GM11168 (cell line): Measurements from ENCODE around the gene PPFIA1.
"Not testable (repeated sequence)": the region's sequence is repeated elsewhere in the genome, so short reads cannot be mapped to it uniquely, and the experiment has no call there.

ENCODE experiments used
- in situ Hi-C: fragments of 300-500 bp; cut with MboI; formaldehyde crosslinking; loops from one replicate; pipeline ENCODE4 v1.12.0; 2022; ENCODE audit warnings: low sequenced_read_pairs; ENCODE audit not compliant: unreplicated experiment

PPFIA1 gene

DNA sequence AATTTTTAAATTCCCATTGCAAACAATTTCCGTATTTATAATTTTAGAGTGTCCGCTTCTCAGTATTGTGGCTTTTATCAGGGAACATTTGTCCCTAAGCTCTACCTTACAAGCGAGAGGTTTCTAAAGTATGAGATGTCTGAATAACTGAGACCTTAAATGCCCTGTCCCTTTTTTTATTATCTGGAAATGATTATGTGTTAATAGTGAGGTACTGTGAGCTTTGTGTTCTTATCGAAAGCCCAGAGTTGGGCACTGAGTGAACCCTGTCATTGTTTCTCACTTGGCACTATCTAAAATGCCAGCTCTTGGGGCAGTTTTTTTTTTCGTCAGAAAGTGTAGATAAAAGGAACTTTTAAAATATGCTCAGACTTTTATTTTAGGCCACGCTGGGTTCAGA lies 137.3 kb downstream of the PPFIA1 start:
- in situ Hi-C loops, result no loop called here

DNA sequence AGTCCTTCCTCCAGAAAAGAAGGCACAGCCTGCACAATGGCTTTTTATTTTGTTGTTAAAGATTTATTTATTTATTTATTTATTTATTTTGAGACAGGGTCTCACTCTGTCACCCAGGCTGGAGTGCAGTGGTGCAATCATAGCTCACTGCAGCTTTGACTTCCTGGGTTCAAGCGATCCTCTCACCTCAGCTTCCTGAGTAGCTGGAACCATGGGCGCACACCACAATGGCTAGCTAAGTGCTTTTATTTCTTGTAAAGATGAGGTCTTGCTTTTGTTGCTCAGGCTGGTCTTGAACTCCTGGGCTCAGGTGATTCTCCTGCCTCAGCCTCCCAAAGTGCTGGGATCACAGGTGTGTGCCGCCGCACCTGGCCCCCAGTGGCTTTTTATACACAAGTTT lies 137.8 kb downstream of the PPFIA1 start:
- in situ Hi-C loops, result not testable (repeated sequence)

DNA sequence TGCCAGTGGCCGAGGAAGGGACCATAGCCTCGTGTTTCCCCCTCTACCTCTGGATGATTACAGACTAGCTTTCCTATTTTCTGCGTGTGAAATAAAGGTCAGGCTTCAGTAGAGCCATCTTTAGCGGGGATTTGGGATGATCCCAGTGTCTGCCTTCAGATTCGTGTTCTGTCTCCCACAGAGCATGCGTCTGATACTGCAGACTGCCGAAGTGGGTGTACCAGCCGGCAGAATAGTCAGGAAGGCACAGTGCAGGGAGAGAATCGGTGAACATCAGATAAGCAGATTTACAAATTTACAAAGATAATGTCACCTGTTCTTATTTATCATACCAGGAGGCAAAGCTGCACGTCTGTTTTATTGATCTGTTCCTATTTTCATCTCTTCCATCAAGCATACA lies 138.9 kb downstream of the PPFIA1 start:
- in situ Hi-C loops, result no loop called here

DNA sequence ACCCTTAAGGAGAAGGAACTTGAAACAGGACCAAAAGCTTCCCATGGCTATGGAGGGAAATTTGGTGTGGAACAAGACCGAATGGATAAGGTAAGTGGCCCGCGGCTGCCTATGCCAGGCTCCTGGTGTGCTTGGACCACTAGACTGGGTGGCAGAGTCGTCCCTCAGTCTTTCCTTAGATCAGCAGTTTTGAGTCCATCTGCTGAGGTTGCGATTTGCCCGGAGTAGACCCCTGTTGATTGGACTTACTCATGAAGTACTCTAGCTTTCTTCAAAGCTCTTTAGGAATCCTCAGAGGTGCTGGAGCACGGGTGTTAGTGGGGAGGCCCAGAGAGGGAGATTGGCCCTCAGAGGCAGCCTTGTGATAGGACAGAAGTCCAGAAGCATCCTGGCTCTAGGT lies 139.4 kb downstream of the PPFIA1 start:
- in situ Hi-C loops, result no loop called here

DNA sequence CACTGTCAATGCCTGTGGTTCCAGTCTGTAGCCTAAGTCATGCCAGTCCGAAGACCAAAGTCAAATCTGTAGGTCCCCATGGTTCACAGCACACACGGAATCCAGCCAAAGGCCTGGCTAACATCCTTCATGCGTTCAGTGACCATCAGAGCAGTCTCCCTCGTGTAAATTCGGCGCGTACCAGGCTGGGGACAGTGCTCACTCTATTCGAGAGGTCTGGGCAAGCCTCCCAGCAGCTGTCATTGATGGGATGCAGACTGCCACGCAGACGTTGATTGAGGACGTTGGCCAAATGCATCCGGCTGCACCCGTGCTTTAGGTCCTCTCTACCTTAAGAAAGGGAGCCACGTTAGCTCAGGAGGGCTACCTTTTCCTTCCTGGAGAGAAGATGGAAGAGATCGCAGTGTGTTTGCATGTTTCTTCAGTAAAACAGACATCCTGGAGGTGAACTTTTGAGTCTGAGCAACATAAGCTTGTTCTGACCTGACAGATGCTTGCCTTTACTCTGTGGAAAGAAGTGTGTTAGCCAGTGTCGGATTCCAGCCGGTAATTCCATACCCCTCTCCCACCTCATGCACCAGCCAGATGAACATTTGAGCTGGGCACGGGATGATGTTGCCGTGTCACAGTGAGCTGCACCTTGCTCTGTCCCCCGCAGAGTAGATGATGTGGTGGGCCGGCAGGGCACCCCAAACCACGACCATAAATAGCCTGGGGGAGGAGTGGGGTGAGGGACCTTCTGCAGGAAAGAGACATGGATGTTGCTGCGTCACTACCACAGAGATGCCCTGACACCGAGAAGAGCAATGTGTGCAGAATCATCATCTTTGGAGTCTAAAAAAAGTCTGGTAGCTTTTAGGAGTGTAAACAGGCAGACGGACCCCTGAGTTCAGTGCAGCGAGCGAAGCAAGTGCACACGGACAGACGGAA lies 140.1 kb downstream of the PPFIA1 start:
- in situ Hi-C loops, result no loop called here

DNA sequence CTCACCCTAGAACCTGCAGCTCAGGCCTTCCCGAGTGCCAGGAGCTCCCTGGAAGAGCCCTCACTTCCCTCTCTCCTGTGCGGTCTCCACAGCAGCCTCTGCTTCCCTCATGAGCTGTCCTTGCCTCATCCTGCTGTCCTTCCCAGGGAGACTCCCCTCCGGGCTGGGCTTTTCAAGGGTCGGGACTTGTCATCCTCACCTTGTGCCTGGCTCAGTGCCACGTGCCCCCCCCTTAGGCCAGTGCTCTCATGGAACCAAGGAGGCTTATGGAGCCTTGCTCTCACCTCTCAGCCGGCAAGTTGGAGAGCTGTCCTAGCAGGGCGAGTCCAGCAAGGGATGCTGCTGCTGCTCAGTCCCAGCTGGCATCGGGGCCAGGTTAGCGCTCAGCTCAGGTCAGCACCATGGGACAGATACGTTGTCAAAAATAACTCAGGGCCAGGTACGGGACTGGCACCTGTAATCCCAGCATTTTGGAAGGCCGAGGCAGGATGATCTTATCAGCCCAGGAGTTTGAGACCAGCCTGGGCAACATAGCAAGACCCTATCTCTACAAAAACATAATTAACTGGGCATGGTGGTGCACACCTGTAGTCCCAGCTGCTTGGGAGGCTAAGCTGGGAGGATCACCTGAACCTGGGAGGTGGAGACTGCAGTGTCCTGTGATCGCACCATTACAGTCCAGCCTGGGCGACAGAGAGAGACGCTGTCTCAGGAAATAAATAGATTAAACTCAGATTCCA lies 141.4 kb downstream of the PPFIA1 start:
- in situ Hi-C loops, result no loop called here

DNA sequence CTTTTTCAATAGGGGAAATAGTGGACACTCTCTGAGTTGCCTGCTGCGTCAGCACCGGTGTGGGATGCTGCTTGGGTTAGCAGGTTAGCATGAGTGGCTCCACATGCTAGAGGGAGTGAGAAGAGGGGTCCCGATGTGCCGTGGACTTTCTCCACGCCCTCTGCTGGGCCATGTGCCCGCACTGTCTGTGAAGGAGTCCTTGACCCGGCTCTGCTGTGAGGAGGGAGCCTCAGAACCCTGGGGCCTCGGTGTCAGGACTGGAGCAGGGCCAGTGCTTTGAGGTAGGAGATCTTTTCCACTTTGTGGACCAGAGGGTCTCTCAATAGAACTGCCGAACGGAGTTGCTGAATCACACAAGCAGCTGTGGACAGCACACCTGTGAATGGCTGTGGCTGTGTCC lies 142.7 kb downstream of the PPFIA1 start:
- in situ Hi-C loops, result no loop called here

DNA sequence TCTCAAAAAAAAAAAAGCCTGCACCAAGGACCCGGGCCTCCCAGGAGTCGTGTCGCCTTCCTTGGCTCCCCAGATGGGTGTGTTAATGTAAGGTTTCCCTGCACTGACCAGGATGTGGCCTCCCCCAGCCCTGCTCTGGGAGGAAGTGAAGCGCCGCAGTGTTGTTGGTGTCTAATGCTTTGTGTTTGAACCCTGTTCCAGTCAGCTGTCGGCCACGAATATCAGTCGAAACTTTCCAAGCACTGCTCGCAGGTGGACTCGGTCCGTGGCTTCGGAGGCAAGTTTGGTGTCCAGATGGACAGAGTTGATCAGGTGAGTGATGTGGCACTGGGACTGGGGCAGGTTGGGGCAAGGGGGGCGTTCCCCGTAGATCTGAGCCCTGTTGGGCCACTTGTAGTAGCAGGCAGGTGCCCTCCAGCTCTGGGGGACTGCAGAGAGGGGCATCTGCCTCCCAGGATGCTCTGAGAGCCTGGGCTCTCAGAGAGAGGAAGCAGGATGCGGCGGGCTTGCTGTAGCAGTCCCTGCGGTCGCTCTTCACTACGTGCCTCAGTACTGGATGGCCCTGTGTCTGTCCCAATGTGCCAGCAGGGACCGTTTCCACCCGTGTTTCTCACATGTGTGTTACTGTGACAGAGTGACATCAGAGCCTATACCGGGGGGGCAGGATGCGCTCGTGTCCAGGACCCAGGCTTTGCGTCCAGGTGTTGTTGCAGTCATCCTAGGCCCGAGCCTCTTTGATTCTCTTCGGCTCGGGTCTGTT lies 144.0 kb downstream of the PPFIA1 start:
- in situ Hi-C loops, result no loop called here

DNA sequence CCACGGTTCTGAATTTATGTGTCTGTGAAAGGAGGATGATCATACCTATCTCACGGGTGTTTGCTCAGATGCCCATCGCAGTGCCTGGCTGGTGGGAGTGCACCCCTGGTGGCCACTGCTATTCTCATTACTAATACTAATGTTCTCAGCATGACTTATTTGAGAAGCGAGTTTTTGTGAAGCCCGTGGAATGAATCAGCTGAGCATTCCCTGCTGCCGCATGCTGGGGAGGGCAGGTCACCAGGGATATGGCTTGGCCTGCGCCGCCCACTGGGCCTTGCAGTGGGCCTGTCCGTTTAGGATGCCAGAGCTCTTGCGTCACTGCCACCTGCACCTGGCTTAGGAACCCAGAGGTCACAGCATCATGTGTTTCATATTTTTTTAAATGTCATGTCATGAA lies 144.7 kb downstream of the PPFIA1 start:
- in situ Hi-C loops, result no loop called here

DNA sequence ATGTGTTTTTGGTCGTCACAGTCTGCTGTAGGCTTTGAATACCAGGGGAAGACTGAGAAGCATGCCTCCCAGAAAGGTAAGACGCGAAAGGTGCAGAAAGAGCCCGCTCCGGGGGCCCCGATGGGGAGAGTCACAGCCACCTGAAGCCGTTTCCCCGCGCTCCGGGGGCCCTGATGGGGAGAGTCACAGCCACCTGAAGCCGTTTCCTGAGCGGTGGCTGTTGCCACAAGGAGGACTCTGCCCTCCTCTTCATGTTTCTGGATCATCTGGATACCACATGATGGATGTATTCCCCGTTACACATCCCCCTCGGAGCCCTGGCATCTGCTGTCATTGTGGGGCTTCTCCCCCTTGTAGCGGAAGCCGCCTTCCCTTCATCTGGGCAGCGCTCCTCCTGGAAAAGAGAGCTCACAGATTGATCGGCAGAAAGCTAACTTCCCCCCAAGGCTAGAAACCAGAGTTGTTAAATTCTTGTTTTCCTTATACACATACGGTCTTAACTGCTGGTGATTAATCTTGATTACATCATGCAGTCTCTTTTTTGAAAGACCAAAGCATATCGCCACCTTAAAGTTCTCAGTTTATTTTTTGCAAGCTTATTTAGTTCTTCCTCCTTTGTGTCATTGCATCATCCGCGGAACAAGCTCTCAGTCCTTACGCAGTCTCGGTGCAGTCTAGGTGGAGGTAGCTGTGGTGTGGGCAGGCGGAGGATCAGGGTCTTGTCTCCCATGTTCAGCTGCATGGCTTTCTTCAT lies 145.3 kb downstream of the PPFIA1 start:
- in situ Hi-C loops, result no loop called here

DNA sequence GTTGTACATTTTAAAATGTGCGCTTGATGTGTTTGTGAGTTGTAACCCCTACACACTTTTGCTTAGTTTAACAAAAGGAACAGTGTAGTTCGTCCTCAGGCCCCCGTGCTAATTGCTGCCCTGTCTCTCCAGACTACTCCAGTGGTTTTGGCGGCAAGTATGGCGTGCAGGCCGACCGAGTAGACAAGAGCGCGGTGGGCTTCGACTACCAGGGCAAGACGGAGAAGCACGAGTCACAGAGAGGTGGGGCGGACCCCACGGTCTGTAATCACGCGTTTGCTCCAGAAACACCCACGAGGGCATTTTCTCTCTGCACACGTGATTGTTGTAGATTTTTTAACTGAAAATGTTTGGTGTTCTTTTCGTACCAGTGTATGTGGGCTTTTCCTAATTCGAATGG lies 146.4 kb downstream of the PPFIA1 start:
- in situ Hi-C loops, result no loop called here

DNA sequence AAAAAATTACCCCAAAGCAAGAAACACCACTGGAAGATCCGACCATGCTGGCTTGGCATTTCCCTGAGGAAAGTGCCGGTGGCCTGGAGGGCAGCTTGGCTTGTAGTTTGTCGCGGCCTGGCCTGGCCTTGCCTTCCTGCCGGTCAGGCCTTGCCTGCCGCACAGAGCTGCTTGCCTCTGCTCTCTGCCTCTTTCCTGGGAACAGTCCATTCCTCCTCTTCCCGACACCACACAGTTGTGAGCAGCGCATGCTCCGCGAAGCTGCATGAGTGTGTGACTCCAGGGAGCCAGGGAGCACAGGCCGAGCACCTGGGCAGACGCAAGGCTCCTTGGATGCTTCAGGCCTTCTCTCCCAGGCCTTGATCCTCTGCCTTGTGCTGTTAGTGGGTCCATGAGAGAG lies 147.6 kb downstream of the PPFIA1 start:
- in situ Hi-C loops, result no loop called here

DNA sequence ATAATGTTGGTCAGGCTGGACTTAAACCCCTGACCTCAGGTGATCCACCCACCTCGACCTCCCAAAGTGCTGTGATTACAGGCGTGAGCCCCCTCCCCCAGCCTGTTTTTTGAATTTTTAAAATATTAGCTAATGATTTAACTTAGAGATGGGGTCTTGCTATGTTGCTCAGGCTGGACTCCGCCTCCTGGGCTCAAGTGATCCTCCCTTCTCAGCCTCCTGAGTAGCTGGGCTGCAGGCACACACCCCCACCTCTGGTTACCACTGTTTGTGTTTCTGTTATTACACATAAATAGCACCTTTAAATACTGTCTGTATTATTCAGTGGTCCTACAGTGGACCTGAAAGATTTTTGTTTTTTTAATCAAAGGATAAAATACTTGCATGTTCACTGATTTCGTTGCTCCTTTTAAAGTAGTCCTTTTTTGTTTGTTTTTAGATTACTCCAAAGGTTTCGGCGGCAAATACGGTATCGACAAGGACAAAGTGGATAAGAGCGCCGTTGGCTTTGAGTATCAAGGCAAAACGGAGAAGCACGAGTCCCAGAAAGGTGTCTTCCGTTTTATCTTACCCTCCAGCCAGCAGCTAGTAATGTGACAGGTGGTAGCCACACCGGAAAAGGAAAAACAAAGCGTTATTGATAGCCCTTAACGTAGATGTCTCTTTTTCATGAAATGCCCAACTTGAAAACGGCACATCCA lies 149.0 kb downstream of the PPFIA1 start:
- in situ Hi-C loops, result no loop called here

DNA sequence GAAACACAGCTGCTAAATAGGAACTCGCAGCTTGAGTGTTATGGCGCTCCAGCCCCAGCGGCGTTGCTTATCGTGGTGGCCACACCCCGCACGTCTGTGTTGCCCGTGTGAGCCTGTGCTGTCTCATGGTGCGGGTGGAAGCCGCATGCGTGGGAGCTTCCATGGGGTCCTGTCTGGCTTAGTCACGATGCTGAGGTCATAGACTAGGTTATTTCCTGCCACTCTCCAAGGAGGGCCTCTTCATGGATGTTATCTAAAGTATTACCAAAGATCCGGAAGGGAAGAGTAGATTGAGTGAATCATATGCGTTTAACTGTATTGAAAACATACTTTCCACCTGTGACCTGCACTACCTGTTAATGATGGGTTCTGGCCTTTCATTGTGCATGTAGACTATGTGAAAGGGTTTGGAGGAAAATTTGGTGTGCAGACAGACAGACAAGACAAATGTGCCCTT lies 149.5 kb downstream of the PPFIA1 start:
- in situ Hi-C loops, result no loop called here

DNA sequence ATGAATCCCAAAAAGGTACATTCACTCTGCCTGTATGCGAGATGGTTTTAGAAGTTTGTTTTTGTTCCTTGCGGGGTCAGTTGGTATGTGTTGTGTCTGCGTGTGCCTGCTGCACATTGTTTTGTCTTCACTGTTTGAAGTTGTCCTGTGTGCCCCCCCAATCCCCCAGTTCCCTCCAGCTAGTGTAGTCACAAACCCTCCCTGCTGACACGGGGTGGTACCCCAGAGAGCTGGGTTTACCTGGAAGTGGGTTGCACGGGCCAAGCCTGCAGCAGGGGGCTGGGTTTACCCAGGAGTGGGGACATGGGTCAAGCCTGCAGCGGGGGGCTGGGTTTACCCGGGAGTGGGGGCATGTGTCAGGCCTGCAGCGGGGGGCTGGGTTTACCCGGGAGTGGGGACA lies 150.0 kb downstream of the PPFIA1 start:
- in situ Hi-C loops, result no loop called here

DNA sequence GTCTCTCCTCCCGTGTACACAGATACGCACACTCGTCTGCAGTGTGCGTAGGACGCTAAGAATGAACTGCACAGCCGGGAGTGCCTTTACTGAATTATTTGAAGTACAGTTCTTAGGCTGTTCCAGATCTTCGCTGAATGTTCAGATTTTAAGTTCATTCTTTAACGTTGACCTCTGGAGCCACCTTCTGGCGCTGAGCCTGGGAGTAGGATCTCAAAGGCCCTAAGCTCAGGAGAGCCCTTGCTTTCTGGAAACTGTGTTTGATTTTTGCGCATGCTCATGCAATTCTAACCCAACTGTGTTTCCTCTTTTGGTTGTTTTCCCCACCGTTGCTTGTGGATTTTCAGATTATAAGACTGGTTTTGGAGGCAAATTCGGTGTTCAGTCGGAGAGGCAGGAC lies 150.6 kb downstream of the PPFIA1 start:
- in situ Hi-C loops, result no loop called here

DNA sequence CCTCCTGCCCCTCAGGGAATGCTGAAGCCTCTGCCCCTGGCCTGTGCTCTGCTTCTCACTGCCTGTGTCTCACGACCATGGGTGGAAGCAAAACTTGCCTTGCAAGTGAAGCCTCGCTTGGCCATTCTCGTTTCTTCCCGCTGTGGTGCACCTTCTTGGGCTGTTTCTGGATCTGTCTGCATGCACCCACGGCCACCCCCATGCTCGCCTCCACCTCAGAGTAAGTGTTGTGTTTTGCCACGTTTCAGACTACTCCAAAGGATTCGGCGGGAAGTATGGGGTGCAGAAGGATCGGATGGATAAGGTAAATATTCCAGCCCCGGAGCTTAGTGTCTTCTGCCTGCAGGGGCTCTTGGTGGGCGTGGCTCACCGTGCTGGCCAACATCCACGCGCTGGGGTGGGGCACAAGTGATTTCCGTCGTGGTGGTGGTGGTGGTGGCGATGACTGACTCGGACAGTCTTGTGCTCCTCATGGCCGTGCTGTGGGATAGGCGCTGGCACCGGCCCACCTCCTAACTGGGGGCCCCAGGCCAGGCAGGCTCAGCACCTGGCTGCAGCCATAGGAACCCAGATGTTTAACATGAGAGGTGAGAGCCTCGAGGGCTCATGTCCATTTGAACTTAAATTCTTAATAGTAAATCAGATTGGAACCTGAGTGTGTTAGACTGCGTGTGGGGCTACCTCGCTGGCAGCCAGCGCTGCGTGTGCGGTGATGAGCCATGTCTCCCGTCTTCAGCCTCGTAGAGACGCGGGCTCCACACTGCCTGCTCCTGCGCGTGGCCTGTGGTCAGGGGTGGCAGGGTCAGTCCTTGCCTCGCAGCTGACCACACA lies 152.4 kb downstream of the PPFIA1 start:
- in situ Hi-C loops, result no loop called here
